GM12873 (cell line): ENCODE data around the gene OVCH1.

Source experiments
- CTCF ChIP-seq: IDR thresholded peaks from 2 replicates; pipeline ENCODE4 v1.5.1; 2012; ENCODE audit warnings: low read depth, mild to moderate bottlenecking, moderate library complexity, low read length, control low read depth; ENCODE audit not compliant: insufficient read depth; ENCODE audit errors: missing control alignments

The OVCH1 gene

GRCh38 chr12:29431513-29431912, 66.0 kb downstream of the OVCH1 start:
- no peak for TF ChIP-seq CTCF

DNA sequence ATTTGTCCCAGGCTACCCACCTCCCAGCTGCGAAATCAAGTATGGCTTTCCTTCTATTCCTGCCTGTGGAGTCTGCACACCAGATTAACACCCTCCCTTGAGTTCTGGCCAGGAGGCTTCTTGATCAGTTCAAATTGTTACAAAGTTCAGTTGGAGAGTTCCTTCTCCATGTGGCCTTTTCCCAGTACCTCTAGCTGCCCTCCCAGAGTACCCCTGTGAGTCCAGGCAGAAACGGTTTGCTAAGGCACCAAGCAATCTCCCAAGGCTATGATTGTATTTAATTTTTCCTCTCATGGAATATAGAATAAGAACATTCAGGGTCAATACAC, 66.8 kb downstream of the OVCH1 start:
- no peak for TF ChIP-seq CTCF

DNA sequence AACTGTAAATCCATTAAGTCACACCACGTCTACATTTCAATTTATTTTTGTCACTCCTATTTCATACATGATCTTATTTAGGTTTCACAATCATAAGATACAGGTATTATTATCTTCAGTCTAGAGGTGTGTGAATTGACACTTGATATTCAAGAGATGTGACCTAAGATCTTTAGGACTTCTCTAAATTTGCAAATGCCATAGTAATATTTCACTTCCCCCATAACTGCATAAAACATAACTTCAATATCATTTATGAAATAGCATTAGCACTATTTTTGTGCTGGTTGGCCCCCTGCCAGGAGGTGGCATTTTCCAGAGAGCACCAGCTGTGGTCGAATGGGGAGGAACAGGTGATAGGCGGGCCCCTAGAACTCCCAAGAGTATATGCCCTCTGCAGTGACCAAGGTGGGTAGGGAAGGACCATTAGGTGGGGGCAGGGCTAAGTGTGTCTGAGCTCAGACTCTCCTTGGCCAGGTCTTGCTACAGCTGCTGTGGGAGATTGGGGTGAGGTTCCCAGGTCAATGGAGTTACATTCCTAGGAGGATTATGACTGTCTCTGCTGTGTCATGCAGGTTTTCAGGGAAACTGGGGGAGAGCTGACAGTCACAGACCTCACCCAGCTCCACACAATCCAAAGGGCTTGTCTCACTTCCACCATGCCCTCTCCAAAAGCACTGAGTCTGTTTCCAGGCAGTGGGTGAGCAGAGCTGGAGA, 67.3 kb downstream of the OVCH1 start:
- TF ChIP-seq CTCF: no peak

DNA sequence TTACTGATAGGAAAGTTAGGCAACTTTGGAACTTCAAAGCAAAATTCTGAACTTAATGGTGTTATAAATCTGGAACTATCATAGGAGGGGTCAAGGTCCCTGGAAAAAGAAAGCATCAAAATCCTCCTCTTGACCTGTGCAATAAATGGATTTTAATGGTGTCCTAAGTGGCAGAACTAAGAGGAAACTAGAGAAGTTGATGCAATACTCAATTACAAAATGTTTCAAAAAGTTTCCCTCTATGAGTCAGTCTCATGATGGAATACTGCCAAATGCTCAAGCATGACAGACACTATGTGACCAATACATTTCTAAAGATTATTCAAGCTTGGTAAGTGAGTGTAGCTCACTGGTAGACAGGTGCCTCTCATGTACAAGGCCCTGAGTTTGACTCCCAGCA, 68.9 kb downstream of the OVCH1 start:
- TF ChIP-seq CTCF: no peak

- TF ChIP-seq CTCF: peak; percentile 68
These were observed 69.5 kb downstream of the OVCH1 start for GRCh38 chr12:29427964-29428363.

DNA sequence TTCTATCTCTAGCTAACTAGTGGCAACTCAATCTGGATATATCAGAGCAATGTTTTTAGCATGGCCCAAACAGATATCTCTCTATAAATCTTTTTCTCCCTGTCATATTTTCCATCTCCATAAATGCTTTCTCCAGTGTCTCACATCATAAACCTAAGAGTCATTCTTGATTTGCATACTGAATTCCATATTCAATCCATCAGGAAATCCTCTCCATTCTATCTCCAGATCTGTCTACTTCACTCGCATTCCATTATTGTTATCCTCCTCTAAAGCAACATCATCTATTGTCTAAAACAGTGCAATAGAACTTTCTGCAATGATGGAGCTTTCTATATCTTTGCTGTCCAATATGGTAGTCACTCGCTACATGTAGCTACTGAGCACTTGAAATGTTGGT, 71.0 kb downstream of the OVCH1 start:
- no peak for TF ChIP-seq CTCF

DNA sequence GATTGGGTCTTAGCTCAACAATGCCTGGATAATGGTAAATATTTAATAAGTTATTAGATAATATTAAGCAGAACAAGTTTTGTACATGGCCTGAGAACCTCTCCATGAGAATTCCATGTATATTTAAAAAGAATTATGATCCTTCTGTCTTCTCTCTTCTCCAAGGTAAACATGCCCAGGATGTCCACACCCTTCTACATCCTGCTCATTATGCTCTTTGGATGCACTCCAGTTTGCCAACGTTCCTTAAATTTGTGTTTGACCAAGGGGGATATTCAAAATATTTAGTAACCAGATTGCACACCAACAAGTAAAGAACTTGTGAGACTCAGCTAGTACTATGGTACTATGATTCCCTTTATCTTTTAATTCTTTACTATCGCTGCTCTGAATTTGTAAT, 71.8 kb downstream of the OVCH1 start:
- no peak for TF ChIP-seq CTCF
